ENCODE results near the gene EI24. TPM values are rescaled to one million over a fixed set of nuclear protein-coding genes. Genes with fewer than 3 reads are reported as not detected.

EI24 gene
- total and polyA plus RNA-seq, 2 of the 4 experiments (the other 2 are of a cell fraction), result 89.7 to 95.9 TPM

- Histone ChIP-seq H3K4me2 (ENCODE audit: low read depth, low read length) (no peak overlapping the region), H4K5ac (ENCODE audit: low read depth, low read length) (no peak overlapping the region; the same call in 1 of the 2 replicates), H3K79me1 (ENCODE audit: low read depth in 1 of 2, low read length in 2 of 2) (peaks cover 7 to 31% of the 10 kb centered on the region in 2 experiments; a peak in 3 of 4 replicates), H3K9me1 (ENCODE audit: insufficient read depth, low read length) (no peaks in the 10 kb centered on the region), H2BK15ac (ENCODE audit: low read depth, low read length) (peak overlapping the region; percentile 79; the same call in 1 of the 3 replicates), H2AFZ (replicated peaks; ENCODE audit: low read length, poor library complexity) (no peak overlapping the region), H2AK5ac (ENCODE audit: low read depth, low read length) (peak overlapping the region; percentile 56), H4K8ac (ENCODE audit: low read depth in 2 of 2, low read length in 2 of 2) (peak overlapping the region in 1 of 2 experiments; percentile 79; a peak in 2 of 4 replicates), H3K14ac (replicated peaks; ENCODE audit: low read depth, low read length) (peak overlapping the region; percentile 43; the same call in 1 of the 2 replicates), H3K27ac (ENCODE audit: insufficient read depth, low read length) (peak overlapping the region; percentile 60; the same call in 1 of the 2 replicates), H3K4me1 (ENCODE audit: control insufficient read depth, insufficient read depth, low read length) (peaks cover 8% of the 10 kb centered on the region), H2BK5ac (ENCODE audit: low read depth, low read length, poor library complexity, severe bottlenecking) (peak overlapping the region; percentile 80), H2BK20ac (ENCODE audit: low read depth, low read length) (peak overlapping the region; percentile 47; the same call in 1 of the 2 replicates), H3K18ac (ENCODE audit: low read depth, low read length) (0 out of 2 replicates have a peak overlapping the region, but pooled peaks have one; percentile 41), H4K91ac (ENCODE audit: insufficient read depth, low read depth, low read length) (peak overlapping the region; percentile 76; the same call in 1 of the 2 replicates), H3K23ac (ENCODE audit: low read depth, low read length) (no peak overlapping the region), H4K20me1 (ENCODE audit: insufficient read depth, low read length) (no peaks in the 10 kb centered on the region), H3K9me3 (ENCODE audit: control insufficient read depth, insufficient read depth, low read length) (no peaks in the 10 kb centered on the region), H3K4me3 (ENCODE audit: insufficient read depth, low read depth, low read length) (no peak overlapping the region), H3K56ac (ENCODE audit: extremely low read depth, insufficient read depth, low read length) (no peak overlapping the region), H3K27me3 (ENCODE audit: control insufficient read depth, insufficient read depth, low read length) (no peaks in the 10 kb centered on the region), H2BK120ac (ENCODE audit: low read depth, low read length) (peak overlapping the region; percentile 20), H3K36me3 (ENCODE audit: control insufficient read depth, insufficient read depth, low read length) (peaks cover 18% of the 10 kb centered on the region), H3K9ac (ENCODE audit: low read depth, low read length) (no peak overlapping the region), H2AK9ac (replicated peaks; ENCODE audit: low read depth, low read length, poor library complexity) (no peak overlapping the region), H3K4ac (ENCODE audit: low read depth, low read length) (peak overlapping the region; percentile 44)
- ATAC-seq (ENCODE audit: low read depth) (peak; percentile 22), DNase-seq (peak; percentile 77)
- TF ChIP-seq FOS (IDR thresholded peaks at IDR 0.05; ENCODE audit: low read depth, low read length) (peak; percentile 57; the same call in 1 of the 2 replicates), CTCF (conservative IDR thresholded peaks at IDR 0.05; ENCODE audit: low read depth, low read length) (no peak), CEBPB (IDR thresholded peaks at IDR 0.05; ENCODE audit: low read depth, low read length) (peak; percentile 89), USF2 (IDR thresholded peaks at IDR 0.05; ENCODE audit: low read depth, low read length) (no peak), CHD1 (IDR thresholded peaks at IDR 0.05; ENCODE audit: low read depth, low read length) (no peak), NFE2L2 (IDR thresholded peaks at IDR 0.05; ENCODE audit: low read depth, low read length) (no peak)
- in situ Hi-C loops (cut with MboI; ENCODE audit: low sequenced_read_pairs), result loop anchor here (10.0 kb wide), 1 partner anchor 253 kb away; no protein-coding TSS in a partner anchor
- dilution Hi-C loops (cut with HindIII; ENCODE audit: low sequenced_read_pairs, unreplicated experiment), result no loop called here
- ChIA-PET CTCF (no interaction called here), POLR2A (ENCODE audit: unreplicated experiment) (interaction anchor here (0.6 kb wide), 1 partner anchor 19 kb away, joined by 5 read pairs; no protein-coding TSS in a partner anchor)
- BruUV-seq (replicated peaks), result no TSS peak
- WGBS, 2 experiments (ENCODE audit: extremely low coverage in 2 of 2, insufficient read length in 1 of 2), result no CpG with 5 or more reads among the region's 2 CpGs
- intact Hi-C loops (cut with micrococcal nuclease), result no loop called here
These were observed 52.7 kb downstream of the EI24 start for GRCh38 chr11:125621995-125622394.

Measured in IMR-90 (cell line).